Astrocyte of the spinal cord (primary cell): ENCODE results near the gene CDH11.

Source experiments
- DNase-seq: peaks from one replicate; pipeline ENCODE4 v3.0.0; 2011; ENCODE audit warnings: low read depth, low spot score
- H3K4me3 ChIP-seq: 2 replicates; pipeline ENCODE4 v1.5.1; 2011; ENCODE audit warnings: low read depth, mild to moderate bottlenecking, low read length, moderate library complexity
- in situ Hi-C: cut with HindIII; loops from 2 replicates; pipeline ENCODE4 v1.10.0; 2017; ENCODE audit warnings: low sequenced_read_pairs
- TF ChIP-seq, protein P1 (sequence below): IDR thresholded peaks from 2 replicates; pipeline ENCODE4 v1.5.1; 2012; ENCODE audit warnings: low read depth, mild to moderate bottlenecking, low read length, inconsistent platforms

The CDH11 gene

DNA sequence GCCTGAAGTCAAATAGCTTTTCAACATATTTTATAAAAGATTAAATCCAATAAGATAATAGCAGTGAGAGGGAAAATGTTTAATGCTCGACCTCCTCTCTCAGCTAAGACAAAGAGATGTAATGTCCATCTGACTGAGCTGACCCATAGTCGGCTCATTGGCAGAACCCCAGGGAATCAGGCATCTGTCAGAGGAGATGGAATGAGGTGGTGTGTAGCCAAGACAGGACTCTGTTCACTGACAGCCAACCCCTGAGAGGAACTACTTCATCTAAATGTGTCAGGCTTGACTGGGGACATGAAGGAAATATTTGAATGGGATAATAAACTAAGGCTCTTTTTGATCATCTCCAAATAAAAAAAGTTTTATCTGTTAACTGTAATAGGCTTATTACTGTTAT lies 188.0 kb downstream of the CDH11 start:
- TF ChIP-seq, protein P1, sequence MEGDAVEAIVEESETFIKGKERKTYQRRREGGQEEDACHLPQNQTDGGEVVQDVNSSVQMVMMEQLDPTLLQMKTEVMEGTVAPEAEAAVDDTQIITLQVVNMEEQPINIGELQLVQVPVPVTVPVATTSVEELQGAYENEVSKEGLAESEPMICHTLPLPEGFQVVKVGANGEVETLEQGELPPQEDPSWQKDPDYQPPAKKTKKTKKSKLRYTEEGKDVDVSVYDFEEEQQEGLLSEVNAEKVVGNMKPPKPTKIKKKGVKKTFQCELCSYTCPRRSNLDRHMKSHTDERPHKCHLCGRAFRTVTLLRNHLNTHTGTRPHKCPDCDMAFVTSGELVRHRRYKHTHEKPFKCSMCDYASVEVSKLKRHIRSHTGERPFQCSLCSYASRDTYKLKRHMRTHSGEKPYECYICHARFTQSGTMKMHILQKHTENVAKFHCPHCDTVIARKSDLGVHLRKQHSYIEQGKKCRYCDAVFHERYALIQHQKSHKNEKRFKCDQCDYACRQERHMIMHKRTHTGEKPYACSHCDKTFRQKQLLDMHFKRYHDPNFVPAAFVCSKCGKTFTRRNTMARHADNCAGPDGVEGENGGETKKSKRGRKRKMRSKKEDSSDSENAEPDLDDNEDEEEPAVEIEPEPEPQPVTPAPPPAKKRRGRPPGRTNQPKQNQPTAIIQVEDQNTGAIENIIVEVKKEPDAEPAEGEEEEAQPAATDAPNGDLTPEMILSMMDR: no peak
- DNase-seq: peak; percentile 30
- no peak overlapping the region for H3K4me3 ChIP-seq
- in situ Hi-C loops: no loop called here

DNA sequence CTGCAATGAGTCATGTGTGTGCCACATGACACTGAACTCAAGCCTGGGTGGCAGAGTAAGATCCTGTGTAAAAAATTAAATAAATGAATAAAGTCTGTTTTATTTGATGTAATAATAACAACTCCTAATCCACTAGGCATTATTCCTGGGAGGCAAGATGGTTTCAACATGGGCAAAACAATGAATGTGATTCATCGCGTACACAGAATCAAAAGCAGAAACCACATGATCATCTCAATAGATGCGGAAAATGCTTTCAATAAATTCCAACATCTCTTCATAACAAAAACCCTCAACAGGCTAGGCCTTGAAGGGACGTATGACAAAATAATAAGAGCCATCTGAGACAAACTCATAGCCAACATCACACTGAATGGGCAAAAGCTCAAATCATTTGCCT lies 195.4 kb downstream of the CDH11 start:
- in situ Hi-C loops: no loop called here
- DNase-seq: no peak
- TF ChIP-seq, protein P1: no peak
- H3K4me3 ChIP-seq: no peak overlapping the region

DNA sequence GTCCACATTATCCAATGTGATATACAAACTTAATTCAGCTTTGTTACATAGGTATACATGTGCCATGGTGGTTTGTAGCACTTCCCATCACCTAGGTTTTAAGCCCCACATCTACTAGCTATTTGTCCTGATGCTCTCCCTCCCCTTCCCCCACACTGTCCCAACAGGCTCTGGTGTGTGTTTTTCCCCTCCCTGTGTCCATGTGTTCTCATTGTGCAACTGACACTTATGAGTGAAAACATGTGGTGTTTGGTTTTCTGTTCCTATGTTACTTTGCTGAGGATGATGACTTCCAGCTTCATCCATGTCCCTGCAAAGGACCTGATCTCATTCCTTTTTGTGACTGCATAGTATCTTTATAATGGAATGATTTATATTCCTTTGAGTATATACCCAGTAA lies 196.7 kb downstream of the CDH11 start:
- no peak overlapping the region for H3K4me3 ChIP-seq
- no peak for DNase-seq
- TF ChIP-seq, protein P1: no peak
- in situ Hi-C loops: no loop called here

DNA sequence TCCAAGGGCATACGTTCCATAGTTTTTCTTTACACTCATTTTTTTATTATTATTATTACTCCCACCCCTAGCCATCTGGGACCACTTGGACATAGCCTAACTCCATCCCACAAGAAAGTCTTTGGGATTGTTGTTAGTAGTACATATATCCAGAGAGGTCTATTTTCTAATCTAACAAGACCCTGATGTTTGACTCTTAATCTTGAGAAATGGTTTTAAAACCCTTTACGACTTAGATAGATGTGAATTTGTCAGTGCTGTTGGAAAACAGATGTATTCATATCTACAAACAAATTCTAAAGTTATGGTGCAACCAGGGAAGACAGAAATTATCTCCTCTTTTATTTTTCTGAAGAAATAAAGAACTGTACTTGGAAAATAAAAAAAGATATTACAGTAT lies 197.8 kb downstream of the CDH11 start:
- TF ChIP-seq, protein P1: no peak
- in situ Hi-C loops: no loop called here
- DNase-seq: no peak
- no peak overlapping the region for H3K4me3 ChIP-seq

DNA sequence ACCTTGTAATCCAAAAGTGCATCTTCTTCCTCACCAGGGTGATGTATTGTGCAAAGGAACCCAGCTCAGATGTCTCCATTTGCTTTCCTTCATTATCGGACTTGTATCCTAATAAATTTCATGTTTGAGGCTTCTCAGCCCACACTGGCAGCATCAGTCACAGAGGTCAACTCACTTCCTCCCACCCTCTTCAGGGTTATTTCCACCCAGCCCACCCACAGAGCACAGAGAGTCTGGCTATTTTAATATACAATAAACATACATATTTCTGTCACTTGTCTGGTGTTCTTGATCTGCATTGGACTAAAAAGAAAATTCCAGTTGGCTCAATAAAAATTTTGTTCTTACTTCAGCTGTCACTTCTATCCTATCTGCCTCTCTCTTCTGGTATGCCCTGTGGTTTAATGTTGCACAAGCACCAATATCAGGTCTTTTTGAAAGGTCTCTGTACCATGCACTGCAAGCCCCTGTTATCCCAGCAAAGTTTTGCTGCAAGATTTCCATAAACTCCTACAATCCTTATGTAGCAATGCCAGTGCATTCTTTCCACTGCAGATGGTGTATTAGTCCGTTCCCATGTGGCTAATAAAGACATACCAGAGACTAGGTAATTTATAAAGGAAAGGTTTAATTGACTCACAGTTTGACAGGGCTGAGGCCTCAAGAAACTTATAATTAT lies 201.8 kb downstream of the CDH11 start:
- in situ Hi-C loops: no loop called here
- DNase-seq: no peak
- no peak overlapping the region for H3K4me3 ChIP-seq
- TF ChIP-seq, protein P1: no peak

DNA sequence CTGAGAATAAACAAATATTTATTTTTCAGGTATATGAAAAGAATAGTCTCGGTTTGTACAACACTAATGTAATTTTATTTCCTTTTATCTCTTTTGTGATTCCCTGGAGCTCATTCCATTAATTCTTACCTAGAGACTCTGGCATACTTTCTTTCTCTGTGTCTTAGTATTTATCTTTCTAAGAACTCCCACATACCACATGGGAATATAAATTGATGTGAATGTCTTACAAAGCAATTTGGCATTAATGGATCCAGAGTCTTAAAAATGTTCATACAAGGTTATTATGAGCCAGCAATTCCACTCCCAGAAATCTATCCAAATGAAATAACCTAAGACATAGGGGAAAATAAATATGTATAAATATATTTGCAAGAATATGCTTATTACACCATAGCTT lies 202.7 kb downstream of the CDH11 start:
- TF ChIP-seq, protein P1: no peak
- no peak overlapping the region for H3K4me3 ChIP-seq
- in situ Hi-C loops: no loop called here
- no peak for DNase-seq

DNA sequence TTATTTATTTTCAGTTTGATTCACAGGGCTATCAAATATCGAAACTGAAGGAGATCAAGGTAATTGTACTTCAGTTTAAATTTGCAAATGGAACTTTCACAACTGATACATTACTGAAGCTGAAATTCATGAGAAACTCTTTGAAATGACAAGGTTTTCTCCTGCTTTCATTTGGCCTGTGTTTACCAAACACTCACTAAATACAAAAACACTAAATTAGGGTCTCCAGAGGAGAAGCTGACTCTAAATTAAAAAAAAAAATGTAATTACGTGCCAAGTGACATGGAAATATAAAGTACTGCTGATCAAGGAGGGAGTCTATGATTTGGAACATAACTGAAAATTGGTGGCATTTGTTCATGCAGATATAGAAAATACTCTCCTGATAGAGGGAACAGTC lies 205.8 kb downstream of the CDH11 start:
- H3K4me3 ChIP-seq: no peak overlapping the region
- TF ChIP-seq, protein P1: no peak
- in situ Hi-C loops: no loop called here
- no peak for DNase-seq
